GM08714 (cell line): Measurements from ENCODE around the gene MAPK13.

Source experiments
- H3K4me3 ChIP-seq: fragments of 200-500 bp; sonication (Bioruptor generic); 2 replicates; pipeline ENCODE4 v1.5.1; 2014; ENCODE audit warnings: mild to moderate bottlenecking, low read length, inconsistent platforms
- ZNF274 ChIP-seq: IDR thresholded peaks from 2 replicates; pipeline ENCODE4 v1.6.1; 2012; ENCODE audit warnings: mild to moderate bottlenecking, low read depth, low read length

Gene MAPK13

DNA sequence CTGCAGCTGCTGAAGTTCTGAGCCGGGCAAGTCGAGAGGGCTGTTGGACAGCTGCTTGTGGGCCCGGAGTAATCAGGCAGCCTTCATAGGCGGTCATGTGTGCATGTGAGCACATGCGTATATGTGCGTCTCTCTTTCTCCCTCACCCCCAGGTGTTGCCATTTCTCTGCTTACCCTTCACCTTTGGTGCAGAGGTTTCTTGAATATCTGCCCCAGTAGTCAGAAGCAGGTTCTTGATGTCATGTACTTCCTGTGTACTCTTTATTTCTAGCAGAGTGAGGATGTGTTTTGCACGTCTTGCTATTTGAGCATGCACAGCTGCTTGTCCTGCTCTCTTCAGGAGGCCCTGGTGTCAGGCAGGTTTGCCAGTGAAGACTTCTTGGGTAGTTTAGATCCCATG lies 21.2 kb upstream of the MAPK13 start:
- H3K4me3 ChIP-seq: no peak overlapping the region

DNA sequence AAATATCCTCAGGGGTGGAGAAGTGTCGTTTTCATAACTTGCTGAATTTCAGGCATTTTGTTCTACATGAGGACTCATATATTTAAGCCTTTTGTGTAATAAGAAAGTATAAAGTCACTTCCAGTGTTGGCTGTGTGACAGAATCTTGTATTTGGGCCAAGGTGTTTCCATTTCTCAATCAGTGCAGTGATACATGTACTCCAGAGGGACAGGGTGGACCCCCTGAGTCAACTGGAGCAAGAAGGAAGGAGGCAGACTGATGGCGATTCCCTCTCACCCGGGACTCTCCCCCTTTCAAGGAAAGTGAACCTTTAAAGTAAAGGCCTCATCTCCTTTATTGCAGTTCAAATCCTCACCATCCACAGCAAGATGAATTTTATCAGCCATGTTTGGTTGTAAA lies 20.3 kb upstream of the MAPK13 start:
- no peak for TF ChIP-seq ZNF274

More for the DNA sequence above, 21.2 kb upstream of the MAPK13 start:
- no peak for TF ChIP-seq ZNF274

GRCh38 chr6:36110863-36111262 lies 19.4 kb upstream of the MAPK13 start:
- no peak for TF ChIP-seq ZNF274

More for the DNA sequence above, 20.3 kb upstream of the MAPK13 start:
- H3K4me3 ChIP-seq: no peak overlapping the region

GRCh38 chr6:36111526-36111925 lies 18.8 kb upstream of the MAPK13 start:
- H3K4me3 ChIP-seq: no peak overlapping the region
- TF ChIP-seq ZNF274: no peak

More at GRCh38 chr6:36110863-36111262, 19.4 kb upstream of the MAPK13 start:
- no peak overlapping the region for H3K4me3 ChIP-seq

- H3K4me3 ChIP-seq: no peak overlapping the region
- TF ChIP-seq ZNF274: no peak
These were observed 17.3 kb upstream of the MAPK13 start for GRCh38 chr6:36113049-36113448.

DNA sequence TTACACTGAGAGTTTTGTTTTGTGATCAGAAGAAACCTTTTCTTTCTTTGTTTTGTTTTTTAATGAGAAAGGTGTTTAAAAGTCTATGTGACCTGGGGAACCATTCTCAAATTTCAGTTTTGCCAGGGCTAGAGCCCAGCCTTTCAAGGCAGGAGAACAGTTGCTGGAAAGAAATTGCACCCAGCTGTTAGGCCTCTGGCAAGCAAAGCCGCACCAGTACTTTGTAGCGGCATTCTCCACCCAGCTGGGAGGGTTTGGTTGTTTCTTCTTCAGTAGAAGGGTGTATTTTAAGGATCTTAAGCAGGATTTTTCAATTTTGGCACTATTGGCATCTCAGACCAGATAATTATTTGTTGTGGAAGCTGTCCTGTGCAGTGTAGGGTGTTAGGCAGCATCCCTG lies 16.6 kb upstream of the MAPK13 start:
- no peak overlapping the region for H3K4me3 ChIP-seq
- no peak for TF ChIP-seq ZNF274

DNA sequence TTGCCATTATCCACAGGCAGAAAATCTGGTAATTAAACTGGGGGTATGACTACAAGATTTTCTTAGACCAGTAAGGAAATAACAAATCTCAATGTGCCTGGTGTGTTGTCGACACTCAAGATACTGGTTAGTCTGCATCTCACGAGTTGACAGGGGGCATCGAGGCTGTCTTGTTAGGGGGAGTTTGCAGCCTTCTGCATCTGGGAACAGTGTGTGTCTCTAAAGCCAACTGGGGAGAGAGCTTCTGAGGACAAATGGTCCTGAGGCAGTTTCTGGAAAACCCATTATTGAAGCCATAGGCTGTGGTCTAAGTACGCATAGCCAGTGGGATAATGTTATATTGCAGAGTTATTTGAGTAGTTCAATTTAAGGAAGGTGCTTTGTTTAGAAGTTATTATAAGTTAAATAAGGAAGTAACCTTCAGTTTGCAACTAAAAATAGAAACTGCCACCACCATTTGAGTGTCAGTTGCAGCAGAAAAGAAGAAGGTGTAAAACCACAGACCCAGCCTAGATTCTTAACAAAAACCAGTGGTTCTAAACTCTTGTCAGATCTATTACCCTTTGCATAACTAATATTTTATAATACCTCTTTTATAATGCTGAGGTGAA lies 15.4 kb upstream of the MAPK13 start:
- TF ChIP-seq ZNF274: no peak
- peak overlapping the region; percentile 30; the same call in 1 of the 2 replicates for H3K4me3 ChIP-seq

DNA sequence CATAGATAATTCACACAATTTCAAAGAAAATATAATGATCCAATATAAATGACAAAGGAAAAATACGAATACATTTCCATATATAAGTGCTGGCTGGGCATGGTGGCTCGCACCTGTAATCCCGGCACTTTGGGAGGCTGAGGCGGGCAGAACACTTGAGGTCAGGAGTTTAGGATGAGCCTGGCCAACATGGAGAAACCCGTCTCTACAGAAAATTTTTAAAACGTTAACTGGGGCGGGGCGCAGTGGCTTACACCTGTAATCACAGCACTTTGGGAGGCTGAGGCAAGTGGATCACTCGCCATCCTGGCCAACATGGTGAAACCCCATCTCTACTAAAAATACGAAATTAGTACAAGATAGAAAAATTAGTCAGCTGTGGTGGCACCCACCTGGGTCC lies 14.9 kb upstream of the MAPK13 start:
- TF ChIP-seq ZNF274: no peak
- H3K4me3 ChIP-seq: no peak overlapping the region

GRCh38 chr6:36116066-36116864 lies 14.0 kb upstream of the MAPK13 start:
- no peak for TF ChIP-seq ZNF274
- no peak overlapping the region for H3K4me3 ChIP-seq

- TF ChIP-seq ZNF274: no peak
- H3K4me3 ChIP-seq: no peak overlapping the region
These were observed 13.4 kb upstream of the MAPK13 start for GRCh38 chr6:36116943-36117342.

GRCh38 chr6:36117658-36118549 lies 12.4 kb upstream of the MAPK13 start:
- no peak for TF ChIP-seq ZNF274
- H3K4me3 ChIP-seq: no peak overlapping the region

- no peak for TF ChIP-seq ZNF274
These were observed 11.7 kb upstream of the MAPK13 start for GRCh38 chr6:36118550-36119107.

GRCh38 chr6:36119209-36119608 lies 11.1 kb upstream of the MAPK13 start:
- TF ChIP-seq ZNF274: no peak
- no peak overlapping the region for H3K4me3 ChIP-seq

More at GRCh38 chr6:36118550-36119107, 11.7 kb upstream of the MAPK13 start:
- no peak overlapping the region for H3K4me3 ChIP-seq

DNA sequence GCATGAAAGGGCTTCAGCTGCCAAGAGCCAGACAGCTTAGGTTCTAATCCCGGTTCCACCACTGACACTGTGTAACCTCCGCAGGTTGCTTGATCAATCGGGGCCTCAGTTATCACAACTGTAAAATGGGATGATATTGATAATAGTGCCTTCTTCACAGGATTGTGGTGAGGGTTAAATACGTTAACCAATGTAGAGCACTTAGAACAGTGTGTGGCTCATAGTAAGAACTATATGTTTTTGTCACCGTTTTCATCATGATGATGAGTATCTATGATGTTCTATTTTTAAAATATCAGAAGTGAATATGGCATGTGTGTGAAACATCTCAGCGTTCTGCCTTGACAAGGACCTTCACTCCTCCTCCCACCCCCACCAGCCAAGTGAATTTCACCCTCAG lies 10.3 kb upstream of the MAPK13 start:
- no peak overlapping the region for H3K4me3 ChIP-seq

More for the DNA sequence above, 10.3 kb upstream of the MAPK13 start:
- TF ChIP-seq ZNF274: no peak
